Progenitor cell of endocrine pancreas (in vitro differentiated cells): ENCODE measurements around the gene ARL13A. TPM values are rescaled to one million over a fixed set of nuclear protein-coding genes. Genes with fewer than 3 reads are reported as not detected.

Experiments
- DNase-seq: peaks from one replicate; pipeline ENCODE4 v3.0.0; 2021; ENCODE audit warnings: low spot score; ENCODE audit not compliant: unreplicated experiment
- H3K27ac Mint-ChIP-seq: 2 replicates; pipeline ENCODE4 v1.8.0; 2021; ENCODE audit warnings: mild to moderate bottlenecking, moderate library complexity, mixed read lengths
- H3K27me3 Mint-ChIP-seq: 2 replicates; pipeline ENCODE4 v1.8.0; 2021; ENCODE audit warnings: mixed read lengths
- H3K36me3 Mint-ChIP-seq: 2 replicates; pipeline ENCODE4 v1.8.0; 2022; ENCODE audit warnings: mixed read lengths; ENCODE audit not compliant: insufficient read depth
- H3K4me1 Mint-ChIP-seq: 2 replicates; pipeline ENCODE4 v1.8.0; 2021; ENCODE audit warnings: low read depth, mixed read lengths
- H3K4me3 Mint-ChIP-seq: 2 replicates; pipeline ENCODE4 v1.8.0; 2021; ENCODE audit warnings: low read depth, mild to moderate bottlenecking, moderate library complexity, mixed read lengths
- H3K9me3 Mint-ChIP-seq: 2 replicates; pipeline ENCODE4 v1.8.0; 2021; ENCODE audit warnings: low read depth, mixed read lengths
- CTCF ChIP-seq: fragments of 200-600 bp; sonication (generic); IDR thresholded peaks from one replicate; pipeline ENCODE4 v1.5.0; 2021; ENCODE audit warnings: antibody characterized with exemption, mild to moderate bottlenecking; ENCODE audit not compliant: unreplicated experiment
- total RNA-seq: library from RNA; stranded (reverse); gene quantifications from 2 replicates; pipeline ENCODE4 v1.2.1, GENCODE V29; 2021

Gene ARL13A
- total RNA-seq, 1 donor from 2014 or later = not detected

GRCh38 chrX:100948557-100948956 lies 21.0 kb upstream of the ARL13A start:
- Mint-ChIP-seq H3K4me3 (no peak overlapping the region), H3K36me3 (no peaks in the 10 kb centered on the region), H3K27me3 (no peaks in the 10 kb centered on the region), H3K4me1 (peaks cover 2% of the 10 kb centered on the region), H3K27ac (no peak overlapping the region), H3K9me3 (peaks cover 26% of the 10 kb centered on the region)
- TF ChIP-seq CTCF = no peak
- no peak for DNase-seq

GRCh38 chrX:100962811-100963210 lies 6.7 kb upstream of the ARL13A start:
- H3K4me3 Mint-ChIP-seq = no peak overlapping the region
- H3K9me3 Mint-ChIP-seq = peaks cover 11% of the 10 kb centered on the region
- no peaks in the 10 kb centered on the region for H3K4me1 Mint-ChIP-seq
- H3K27ac Mint-ChIP-seq = no peak overlapping the region
- no peak for DNase-seq
- no peak for TF ChIP-seq CTCF
- H3K27me3 Mint-ChIP-seq = no peaks in the 10 kb centered on the region
- no peaks in the 10 kb centered on the region for H3K36me3 Mint-ChIP-seq

GRCh38 chrX:100964362-100964761 lies 5.1 kb upstream of the ARL13A start:
- no peaks in the 10 kb centered on the region for H3K4me1 Mint-ChIP-seq
- H3K27me3 Mint-ChIP-seq = no peaks in the 10 kb centered on the region
- H3K27ac Mint-ChIP-seq = no peak overlapping the region
- H3K9me3 Mint-ChIP-seq = peaks cover 14% of the 10 kb centered on the region
- no peak overlapping the region for H3K4me3 Mint-ChIP-seq
- no peak for DNase-seq
- no peaks in the 10 kb centered on the region for H3K36me3 Mint-ChIP-seq
- no peak for TF ChIP-seq CTCF

- Mint-ChIP-seq H3K27me3 (no peaks in the 10 kb centered on the region), H3K36me3 (peaks cover 3% of the 10 kb centered on the region), H3K4me1 (no peaks in the 10 kb centered on the region), H3K27ac (no peak overlapping the region), H3K9me3 (peaks cover 23% of the 10 kb centered on the region), H3K4me3 (no peak overlapping the region)
- no peak for TF ChIP-seq CTCF
- no peak for DNase-seq
Observed at GRCh38 chrX:100969936-100970335, 428 bp downstream of the ARL13A start.

GRCh38 chrX:100973411-100973810 lies 3.9 kb downstream of the ARL13A start:
- no peak for DNase-seq
- Mint-ChIP-seq H3K36me3 (peaks cover 3% of the 10 kb centered on the region), H3K9me3 (peaks cover 17% of the 10 kb centered on the region), H3K27ac (no peak overlapping the region), H3K4me1 (no peaks in the 10 kb centered on the region), H3K27me3 (no peaks in the 10 kb centered on the region), H3K4me3 (no peak overlapping the region)
- TF ChIP-seq CTCF = no peak
